ENCODE data around the gene SHLD1.

Gene SHLD1

DNA sequence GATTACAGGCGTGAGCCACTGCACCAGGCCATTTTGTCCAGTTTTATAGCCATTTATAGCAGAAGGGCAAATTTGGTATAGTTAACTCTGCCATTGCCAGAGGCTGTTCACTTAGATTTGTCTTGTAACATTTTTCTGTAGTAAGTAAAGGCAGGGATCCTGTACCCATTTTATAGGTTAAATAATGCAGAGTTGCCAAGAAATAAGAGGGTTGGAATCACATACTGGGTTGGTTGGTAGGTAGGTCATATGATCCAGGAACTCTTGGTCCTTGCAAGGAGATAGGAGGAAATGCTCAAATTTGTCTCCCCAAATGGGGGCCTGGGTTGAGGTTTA lies 68.1 kb downstream of the SHLD1 start:
- TF ChIP-seq, protein P1, sequence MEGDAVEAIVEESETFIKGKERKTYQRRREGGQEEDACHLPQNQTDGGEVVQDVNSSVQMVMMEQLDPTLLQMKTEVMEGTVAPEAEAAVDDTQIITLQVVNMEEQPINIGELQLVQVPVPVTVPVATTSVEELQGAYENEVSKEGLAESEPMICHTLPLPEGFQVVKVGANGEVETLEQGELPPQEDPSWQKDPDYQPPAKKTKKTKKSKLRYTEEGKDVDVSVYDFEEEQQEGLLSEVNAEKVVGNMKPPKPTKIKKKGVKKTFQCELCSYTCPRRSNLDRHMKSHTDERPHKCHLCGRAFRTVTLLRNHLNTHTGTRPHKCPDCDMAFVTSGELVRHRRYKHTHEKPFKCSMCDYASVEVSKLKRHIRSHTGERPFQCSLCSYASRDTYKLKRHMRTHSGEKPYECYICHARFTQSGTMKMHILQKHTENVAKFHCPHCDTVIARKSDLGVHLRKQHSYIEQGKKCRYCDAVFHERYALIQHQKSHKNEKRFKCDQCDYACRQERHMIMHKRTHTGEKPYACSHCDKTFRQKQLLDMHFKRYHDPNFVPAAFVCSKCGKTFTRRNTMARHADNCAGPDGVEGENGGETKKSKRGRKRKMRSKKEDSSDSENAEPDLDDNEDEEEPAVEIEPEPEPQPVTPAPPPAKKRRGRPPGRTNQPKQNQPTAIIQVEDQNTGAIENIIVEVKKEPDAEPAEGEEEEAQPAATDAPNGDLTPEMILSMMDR (IDR thresholded peaks at IDR 0.05; ENCODE audit: low read depth, low read length, missing control alignments) = no peak
- no peak overlapping the region for H3K4me3 ChIP-seq (replicated peaks; ENCODE audit: low read depth, low read length)
- no peak for DNase-seq (ENCODE audit: extremely low read depth, low read depth)

DNA sequence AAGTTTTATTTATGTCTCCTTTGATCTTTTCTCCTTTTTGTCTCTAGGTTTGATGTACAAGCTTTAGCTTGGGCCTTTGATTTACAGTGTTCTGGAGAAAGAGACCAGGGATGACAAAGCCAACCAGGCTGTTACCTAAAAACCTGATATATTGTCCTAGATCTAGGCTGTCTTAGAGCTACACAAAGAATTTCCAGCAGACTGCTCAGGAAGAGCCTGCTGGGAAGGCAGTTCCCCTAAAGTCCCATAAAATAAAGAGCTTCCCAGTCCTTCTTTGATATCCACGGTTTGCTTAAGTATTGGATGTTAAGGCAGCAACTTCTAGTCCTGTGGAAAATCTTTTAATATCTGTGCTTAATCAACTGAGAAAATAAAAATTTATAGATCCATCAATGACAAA lies 70.5 kb downstream of the SHLD1 start:
- DNase-seq (ENCODE audit: extremely low read depth, low read depth) = no peak

DNA sequence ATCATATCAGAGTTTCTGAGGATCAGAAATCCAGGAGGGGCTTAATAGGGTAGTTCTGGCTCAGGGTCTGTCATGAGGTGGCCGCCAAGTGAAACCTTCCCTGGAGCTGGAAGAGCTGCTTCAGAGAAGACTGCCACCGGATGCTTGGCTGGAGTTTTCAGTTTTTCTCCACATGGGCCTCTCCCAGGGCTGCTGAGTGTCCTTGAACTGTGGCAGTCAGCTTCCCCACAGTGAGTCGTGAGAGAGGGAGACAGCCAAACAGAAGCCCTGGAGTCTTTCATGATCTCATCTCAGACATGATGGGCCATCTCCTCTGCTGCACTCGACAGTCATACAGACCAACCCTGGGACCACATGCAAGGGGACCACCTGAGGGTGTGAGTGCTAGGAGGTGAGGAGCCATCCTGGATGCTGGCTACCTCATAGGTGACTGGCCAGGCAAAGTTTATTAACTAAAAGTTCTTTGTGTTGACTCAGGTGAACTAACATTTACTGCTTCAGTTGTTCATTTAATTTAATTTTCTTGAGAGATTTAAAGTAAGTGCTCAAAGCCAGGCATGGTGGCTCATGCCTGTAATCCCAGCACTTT lies 71.5 kb downstream of the SHLD1 start:
- H3K4me3 ChIP-seq (replicated peaks; ENCODE audit: low read depth, low read length) = no peak overlapping the region
- no peak for DNase-seq (ENCODE audit: extremely low read depth, low read depth)

More for the DNA sequence above, 70.5 kb downstream of the SHLD1 start:
- TF ChIP-seq, protein P1 (IDR thresholded peaks at IDR 0.05; ENCODE audit: low read depth, low read length, missing control alignments) = no peak
- H3K4me3 ChIP-seq (replicated peaks; ENCODE audit: low read depth, low read length) = no peak overlapping the region

DNA sequence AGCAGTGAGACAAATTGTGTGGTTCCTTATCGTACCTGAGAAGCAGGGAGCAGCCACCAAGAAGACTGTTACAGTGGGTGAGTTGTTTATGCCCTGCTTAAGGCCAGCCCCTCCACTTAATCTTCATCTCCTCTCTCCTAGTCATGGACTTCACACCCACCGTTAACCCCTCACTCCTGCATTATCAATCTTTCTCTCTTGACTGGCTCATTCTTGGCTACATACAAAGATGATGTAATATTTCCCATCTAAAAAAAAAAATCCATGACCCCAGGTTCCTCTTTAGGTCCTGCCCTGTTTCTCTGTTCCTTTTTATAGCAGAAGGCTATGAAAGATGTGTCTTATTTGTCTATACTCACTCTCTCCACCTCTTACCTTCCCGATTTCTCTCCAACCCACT lies 72.4 kb downstream of the SHLD1 start:
- TF ChIP-seq, protein P1 (IDR thresholded peaks at IDR 0.05; ENCODE audit: low read depth, low read length, missing control alignments) = no peak
- no peak overlapping the region for H3K4me3 ChIP-seq (replicated peaks; ENCODE audit: low read depth, low read length)
- DNase-seq (ENCODE audit: extremely low read depth, low read depth) = no peak

More for the DNA sequence above, 71.5 kb downstream of the SHLD1 start:
- TF ChIP-seq, protein P1 (IDR thresholded peaks at IDR 0.05; ENCODE audit: low read depth, low read length, missing control alignments) = no peak

DNA sequence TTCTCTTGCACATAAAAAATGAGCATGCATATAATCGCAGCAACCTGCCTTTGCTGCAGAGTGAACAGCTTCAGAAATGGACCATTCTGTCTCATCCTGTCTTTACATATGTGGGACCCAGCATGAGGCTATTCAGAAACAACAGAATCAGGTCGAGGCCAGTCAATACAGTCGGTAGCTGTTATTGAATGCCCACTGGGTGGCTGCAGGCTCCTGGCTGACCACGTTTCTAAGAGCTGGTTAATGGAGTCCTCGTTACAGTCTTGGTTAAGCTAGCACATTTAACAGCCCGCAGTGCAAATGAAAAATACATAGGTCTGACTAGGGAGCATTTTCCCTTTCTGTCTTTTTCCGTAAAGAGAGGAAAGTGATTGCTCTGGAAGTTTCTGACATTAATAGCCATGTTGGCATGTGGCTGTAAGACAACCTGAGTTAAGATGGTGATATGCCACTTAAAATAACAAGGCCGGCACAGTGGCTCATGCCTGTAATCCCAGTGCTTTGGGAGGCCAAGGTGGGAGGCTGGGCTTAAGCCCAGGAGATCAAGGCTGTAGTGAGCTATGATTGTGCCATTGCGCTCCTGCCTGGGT lies 75.0 kb downstream of the SHLD1 start:
- DNase-seq (ENCODE audit: extremely low read depth, low read depth) = no peak
- TF ChIP-seq, protein P1 (IDR thresholded peaks at IDR 0.05; ENCODE audit: low read depth, low read length, missing control alignments) = no peak
- H3K4me3 ChIP-seq (replicated peaks; ENCODE audit: low read depth, low read length) = no peak overlapping the region

DNA sequence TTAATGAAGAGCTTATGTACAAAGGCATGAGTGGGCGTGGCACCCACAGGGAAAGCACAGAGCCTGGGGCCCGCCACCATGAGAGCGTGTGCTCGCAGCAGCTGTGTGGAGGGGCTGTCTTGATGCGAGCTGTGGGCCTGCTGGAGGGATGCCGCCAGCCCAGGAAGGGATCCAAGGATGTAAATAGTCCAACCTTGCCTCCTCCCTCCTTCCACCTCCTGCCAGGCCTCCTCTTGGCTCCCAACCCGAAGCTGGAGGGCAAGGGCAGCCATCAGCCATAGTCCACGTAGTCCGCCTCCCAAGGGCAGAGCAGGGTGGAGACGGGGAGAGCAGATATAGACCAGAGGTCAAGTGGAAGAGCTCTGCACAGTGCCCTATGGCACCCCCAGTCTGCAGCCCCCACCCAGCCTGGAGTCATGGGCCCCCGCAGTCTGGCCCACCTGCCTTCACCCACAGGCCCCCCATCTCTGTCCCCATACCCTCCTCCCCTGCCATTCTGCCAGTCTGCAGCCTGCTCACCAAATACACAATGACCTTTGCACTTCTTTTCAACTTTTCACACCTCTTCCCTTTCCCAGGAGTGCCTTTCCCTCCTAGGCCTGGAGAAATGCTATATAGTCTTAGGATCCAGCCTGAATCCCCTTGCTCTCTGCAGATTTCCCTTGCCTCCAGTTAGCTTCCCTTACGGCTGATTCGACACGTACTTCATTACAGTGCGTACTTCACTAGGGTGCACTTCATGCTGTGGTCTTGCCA lies 77.1 kb downstream of the SHLD1 start:
- no peak overlapping the region for H3K4me3 ChIP-seq (replicated peaks; ENCODE audit: low read depth, low read length)
- DNase-seq (ENCODE audit: extremely low read depth, low read depth) = no peak
- TF ChIP-seq, protein P1 (IDR thresholded peaks at IDR 0.05; ENCODE audit: low read depth, low read length, missing control alignments) = no peak

Measured in HFF-Myc (cell line).